Loucy (cell line): ENCODE measurements around the gene NFE2.

Source experiments
- H2AFZ ChIP-seq: fragments of 200-600 bp; sonication (generic); 2 replicates; pipeline ENCODE4 v1.6.0; 2016; ENCODE audit warnings: antibody characterized with exemption, mild to moderate bottlenecking, low read length, moderate library complexity
- H3F3A ChIP-seq: fragments of 200-600 bp; 2 replicates; pipeline ENCODE4 v1.6.0; 2016; ENCODE audit warnings: antibody characterized with exemption, low read depth, mild to moderate bottlenecking
- H3K27me3 ChIP-seq: fragments of 200-600 bp; sonication (generic); 2 replicates; pipeline ENCODE4 v1.6.1; 2014; ENCODE audit warnings: low read length, mild to moderate bottlenecking; ENCODE audit not compliant: insufficient read depth, poor library complexity, severe bottlenecking
- H3K36me3 ChIP-seq: fragments of 200-600 bp; sonication (generic); 2 replicates; pipeline ENCODE4 v1.6.1; 2016; ENCODE audit warnings: low read length; ENCODE audit not compliant: insufficient read depth
- H3K4me1 ChIP-seq: fragments of 200-600 bp; sonication (generic); 2 replicates; pipeline ENCODE4 v1.5.1; 2014; ENCODE audit warnings: low read length, mild to moderate bottlenecking; ENCODE audit not compliant: insufficient read depth, poor library complexity, severe bottlenecking
- H3K4me2 ChIP-seq: fragments of 200-600 bp; sonication (generic); 2 replicates; pipeline ENCODE4 v1.6.0; 2014; ENCODE audit warnings: antibody characterized with exemption, low read length, low read depth, mild to moderate bottlenecking; ENCODE audit not compliant: poor library complexity, severe bottlenecking
- H3K4me3 ChIP-seq: fragments of 200-600 bp; sonication (generic); 2 replicates; pipeline ENCODE4 v1.5.1; 2014; ENCODE audit warnings: low read length, mild to moderate bottlenecking, mixed read lengths; ENCODE audit not compliant: poor library complexity, severe bottlenecking
- H3K79me2 ChIP-seq: fragments of 200-600 bp; sonication (generic); 2 replicates; pipeline ENCODE4 v1.6.1; 2014; ENCODE audit warnings: low read length; ENCODE audit not compliant: insufficient read depth
- H3K9ac ChIP-seq: fragments of 200-600 bp; sonication (generic); 2 replicates; pipeline ENCODE4 v1.6.0; 2014; ENCODE audit warnings: mild to moderate bottlenecking, low read depth, low read length, moderate library complexity; ENCODE audit not compliant: poor library complexity, severe bottlenecking
- H3K9me2 ChIP-seq: fragments of 200-600 bp; sonication (generic); replicated peaks from 2 replicates; pipeline ENCODE4 v1.6.1; 2016; ENCODE audit warnings: low read depth, low read length, mixed read lengths
- H3K9me3 ChIP-seq: fragments of 200-600 bp; sonication (generic); 2 replicates; pipeline ENCODE4 v1.6.1; 2014; ENCODE audit warnings: mild to moderate bottlenecking, antibody characterized with exemption, low read length, low read depth; ENCODE audit not compliant: insufficient read depth
- H4K20me1 ChIP-seq: fragments of 200-600 bp; sonication (generic); 2 replicates; pipeline ENCODE4 v1.6.0; 2014; ENCODE audit warnings: antibody characterized with exemption, low read length, mild to moderate bottlenecking; ENCODE audit not compliant: insufficient read depth, poor library complexity, severe bottlenecking
- EZH2phosphoT487 ChIP-seq: fragments of 200-600 bp; IDR thresholded peaks from 2 replicates; pipeline ENCODE4 v1.6.1; 2018; ENCODE audit warnings: antibody characterized with exemption, mild to moderate bottlenecking, moderate library complexity, borderline replicate concordance
- TF ChIP-seq, protein P1 (sequence below): fragments of 200-600 bp; sonication (generic); conservative IDR thresholded peaks from 2 replicates; pipeline ENCODE4 v1.5.1; 2014; ENCODE audit warnings: mild to moderate bottlenecking, antibody characterized with exemption, low read length

The NFE2 gene

DNA sequence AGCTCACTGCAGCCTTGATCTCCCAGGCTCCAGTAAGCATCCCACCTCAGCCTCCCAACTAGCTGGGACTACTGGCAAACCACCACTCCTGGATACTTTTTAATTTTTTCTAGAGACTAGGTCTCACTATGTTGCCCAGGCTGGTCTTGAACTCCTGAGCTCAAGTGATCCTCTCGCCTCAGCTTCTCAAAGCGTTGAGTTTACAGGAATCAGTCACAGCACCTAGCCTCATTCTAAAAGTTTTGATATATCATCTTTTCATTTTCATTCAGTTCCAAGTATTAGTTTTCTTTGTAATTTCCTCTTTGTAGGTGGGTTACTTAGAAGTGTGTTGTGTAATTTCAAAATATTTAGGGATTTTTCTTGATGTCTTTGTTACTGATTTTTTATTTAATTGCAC is 30.5 kb downstream of the NFE2 start:
- H3K4me3 ChIP-seq, result no peak overlapping the region
- H3K4me1 ChIP-seq, result peaks cover 12% of the 10 kb centered on the region
- H4K20me1 ChIP-seq, result peaks cover 17% of the 10 kb centered on the region
- no peak overlapping the region for H3K4me2 ChIP-seq
- H3K27me3 ChIP-seq, result no peaks in the 10 kb centered on the region
- peaks cover 12% of the 10 kb centered on the region for H3K36me3 ChIP-seq
- H3K9me3 ChIP-seq, result no peaks in the 10 kb centered on the region
- H3F3A ChIP-seq, result no peaks in the 10 kb centered on the region
- no peak overlapping the region for H3K9ac ChIP-seq
- no peak overlapping the region for H2AFZ ChIP-seq
- H3K9me2 ChIP-seq, result no peaks in the 10 kb centered on the region
- TF ChIP-seq, protein P1, sequence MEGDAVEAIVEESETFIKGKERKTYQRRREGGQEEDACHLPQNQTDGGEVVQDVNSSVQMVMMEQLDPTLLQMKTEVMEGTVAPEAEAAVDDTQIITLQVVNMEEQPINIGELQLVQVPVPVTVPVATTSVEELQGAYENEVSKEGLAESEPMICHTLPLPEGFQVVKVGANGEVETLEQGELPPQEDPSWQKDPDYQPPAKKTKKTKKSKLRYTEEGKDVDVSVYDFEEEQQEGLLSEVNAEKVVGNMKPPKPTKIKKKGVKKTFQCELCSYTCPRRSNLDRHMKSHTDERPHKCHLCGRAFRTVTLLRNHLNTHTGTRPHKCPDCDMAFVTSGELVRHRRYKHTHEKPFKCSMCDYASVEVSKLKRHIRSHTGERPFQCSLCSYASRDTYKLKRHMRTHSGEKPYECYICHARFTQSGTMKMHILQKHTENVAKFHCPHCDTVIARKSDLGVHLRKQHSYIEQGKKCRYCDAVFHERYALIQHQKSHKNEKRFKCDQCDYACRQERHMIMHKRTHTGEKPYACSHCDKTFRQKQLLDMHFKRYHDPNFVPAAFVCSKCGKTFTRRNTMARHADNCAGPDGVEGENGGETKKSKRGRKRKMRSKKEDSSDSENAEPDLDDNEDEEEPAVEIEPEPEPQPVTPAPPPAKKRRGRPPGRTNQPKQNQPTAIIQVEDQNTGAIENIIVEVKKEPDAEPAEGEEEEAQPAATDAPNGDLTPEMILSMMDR, result no peak
- TF ChIP-seq EZH2phosphoT487, result no peak
- H3K79me2 ChIP-seq, result peaks cover 45% of the 10 kb centered on the region

DNA sequence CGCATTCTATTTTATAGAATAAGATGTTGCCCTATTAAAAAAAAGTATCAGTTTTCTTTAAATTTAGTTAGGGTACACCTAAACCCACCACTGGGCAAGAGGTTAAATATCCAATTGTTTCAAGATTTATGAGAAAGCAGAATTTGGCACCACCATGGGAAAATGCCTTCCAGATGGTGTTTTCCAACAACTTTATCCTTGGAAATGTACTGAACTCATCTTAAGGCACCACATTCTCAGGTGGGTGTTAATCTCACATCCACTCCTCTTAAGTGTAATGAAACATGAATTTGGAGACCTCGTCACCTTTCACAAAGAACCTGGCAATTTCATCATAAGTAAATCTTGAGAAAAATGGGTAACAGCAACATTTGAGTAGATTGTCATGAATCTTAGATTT is 34.0 kb downstream of the NFE2 start:
- H4K20me1 ChIP-seq, result no peaks in the 10 kb centered on the region
- no peaks in the 10 kb centered on the region for H3K27me3 ChIP-seq
- H3K4me1 ChIP-seq, result no peaks in the 10 kb centered on the region
- no peaks in the 10 kb centered on the region for H3K9me3 ChIP-seq
- H2AFZ ChIP-seq, result no peak overlapping the region
- TF ChIP-seq, protein P1, result no peak
- no peak for TF ChIP-seq EZH2phosphoT487
- H3K36me3 ChIP-seq, result no peaks in the 10 kb centered on the region; the same call in 1 of the 2 replicates
- H3K79me2 ChIP-seq, result peaks cover 11% of the 10 kb centered on the region; the same call in 1 of the 2 replicates
- no peak overlapping the region for H3K4me3 ChIP-seq
- no peak overlapping the region for H3K9ac ChIP-seq
- no peaks in the 10 kb centered on the region for H3F3A ChIP-seq
- no peaks in the 10 kb centered on the region for H3K9me2 ChIP-seq
- H3K4me2 ChIP-seq, result no peak overlapping the region

DNA sequence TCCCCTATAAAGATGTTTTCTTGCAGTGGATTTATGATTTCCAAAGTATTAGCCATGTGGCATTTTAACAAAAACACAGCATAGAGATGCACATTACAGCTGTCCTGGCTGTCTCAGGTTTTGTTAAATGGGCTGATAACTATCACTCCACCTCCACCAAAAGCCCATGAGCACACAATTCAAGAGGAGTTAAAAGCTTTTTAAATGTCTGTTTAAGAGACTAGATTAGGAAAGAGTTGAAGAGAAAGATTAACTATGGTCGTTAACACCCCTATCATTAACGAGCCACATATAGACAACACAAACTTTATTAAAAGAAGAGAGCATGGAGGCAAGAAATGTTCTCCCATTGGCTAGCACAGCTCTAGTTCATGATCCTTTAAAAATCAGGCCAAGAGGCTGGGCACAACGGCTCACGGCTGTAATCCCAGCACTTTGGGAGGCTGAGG is 35.4 kb downstream of the NFE2 start:
- Histone ChIP-seq H3K9ac (no peak overlapping the region), H3K4me1 (peaks cover under 1% of the 10 kb centered on the region), H3K9me3 (no peaks in the 10 kb centered on the region), H3K9me2 (no peaks in the 10 kb centered on the region), H3K79me2 (peaks cover 5% of the 10 kb centered on the region; the same call in 1 of the 2 replicates), H2AFZ (no peak overlapping the region), H3K36me3 (no peaks in the 10 kb centered on the region), H3K27me3 (no peaks in the 10 kb centered on the region), H3F3A (no peaks in the 10 kb centered on the region), H4K20me1 (no peaks in the 10 kb centered on the region), H3K4me2 (no peak overlapping the region), H3K4me3 (no peak overlapping the region)
- TF ChIP-seq, protein P1, result no peak
- no peak for TF ChIP-seq EZH2phosphoT487
